ENCODE results near the gene TTPAL.
A peak's percentile ranks its signal among the peaks of the same experiment; 100 is the strongest.

The TTPAL gene

GRCh38 chr20:44435630-44436335 is 39.9 kb upstream of the TTPAL start:
- H3K4me1 ChIP-seq (ENCODE audit: control insufficient read depth, insufficient read depth, low read length): no peaks in the 10 kb centered on the region
- no peaks in the 10 kb centered on the region for H3K36me3 ChIP-seq (ENCODE audit: control insufficient read depth in 2 of 2, insufficient read depth in 1 of 2, low read length in 2 of 2)
- POLR2A ChIA-PET: no interaction called here
- CTCF ChIA-PET: interaction anchor here (0.6 to 0.7 kb wide), 2 partner anchors 52 to 276 kb away, joined by 3 to 4 read pairs; no protein-coding TSS in a partner anchor
- H3K27ac ChIP-seq (ENCODE audit: extremely low read depth, low read depth, low read length): no peak overlapping the region
- no peak overlapping the region for H3K4me3 ChIP-seq (ENCODE audit: low read depth, low read length)
- TF ChIP-seq YY2 (tag by site-specific recombination; IDR thresholded peaks at IDR 0.05) (peak; percentile 41; the same call in 1 of the 2 replicates), ZNF830 (tag by site-specific recombination; IDR thresholded peaks at IDR 0.05; ENCODE audit: low read depth) (no peak), ZFP69B (tag by site-specific recombination; IDR thresholded peaks at IDR 0.05) (no peak), ZBTB17 (tag by site-specific recombination; IDR thresholded peaks at IDR 0.05) (0 out of 2 replicates have a peak, but pooled peaks have one; percentile 50)
- no peaks in the 10 kb centered on the region for H3K9me3 ChIP-seq (ENCODE audit: control insufficient read depth, insufficient read depth, low read depth, low read length)

DNA sequence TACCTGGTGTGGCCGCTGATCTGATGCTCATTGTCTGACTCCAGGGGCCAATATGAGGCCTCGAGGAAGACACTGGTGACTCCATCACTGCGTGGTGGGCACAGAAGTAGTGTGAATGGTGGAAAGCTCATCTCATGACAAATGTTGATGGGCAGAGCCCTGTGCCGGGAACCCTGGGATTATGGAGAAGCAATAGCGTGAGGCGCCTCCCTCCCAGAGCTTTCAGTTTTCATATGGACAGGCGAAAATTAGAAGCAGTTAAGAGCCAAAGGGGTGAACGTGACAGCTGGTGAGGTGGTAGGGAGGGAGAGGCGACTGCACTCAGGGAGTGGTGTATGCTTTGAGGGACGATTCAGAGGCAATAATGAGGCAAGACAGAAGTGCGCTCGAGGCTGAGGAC is 39.3 kb upstream of the TTPAL start:
- ChIA-PET CTCF (interaction anchor here (0.5 to 0.8 kb wide), 2 partner anchors 25 to 50 kb away, joined by 3 read pairs; no protein-coding TSS in a partner anchor), POLR2A (no interaction called here)
- Histone ChIP-seq H3K9me3 (ENCODE audit: control insufficient read depth, insufficient read depth, low read depth, low read length) (no peaks in the 10 kb centered on the region), H3K4me3 (ENCODE audit: low read depth, low read length) (no peak overlapping the region), H3K27ac (ENCODE audit: extremely low read depth, low read depth, low read length) (no peak overlapping the region), H3K4me1 (ENCODE audit: control insufficient read depth, insufficient read depth, low read length) (no peaks in the 10 kb centered on the region), H3K36me3 (ENCODE audit: control insufficient read depth in 2 of 2, insufficient read depth in 1 of 2, low read length in 2 of 2) (no peaks in the 10 kb centered on the region)
- TF ChIP-seq ZNF704 (tag by site-specific recombination; IDR thresholded peaks at IDR 0.05): no peak
- no peak for TF ChIP-seq ZBTB7A (tag by site-specific recombination; IDR thresholded peaks at IDR 0.05; ENCODE audit: low read depth)
- no peak for TF ChIP-seq ZNF394 (tag by site-specific recombination; IDR thresholded peaks at IDR 0.05; ENCODE audit: borderline replicate concordance)
- TF ChIP-seq ZNF16 (tag by site-specific recombination; IDR thresholded peaks at IDR 0.05; ENCODE audit: low read depth): no peak
- TF ChIP-seq ZNF341 (tag by site-specific recombination; IDR thresholded peaks at IDR 0.05; ENCODE audit: low read depth): no peak
- TF ChIP-seq MZF1 (tag by site-specific recombination; IDR thresholded peaks at IDR 0.05; ENCODE audit: borderline replicate concordance): no peak
- no peak for TF ChIP-seq MYNN (tag by site-specific recombination; IDR thresholded peaks at IDR 0.05; ENCODE audit: borderline replicate concordance)

GRCh38 chr20:44437497-44437896 is 38.2 kb upstream of the TTPAL start:
- no peak overlapping the region for H3K27ac ChIP-seq (ENCODE audit: extremely low read depth, low read depth, low read length)
- TF ChIP-seq ZBTB17 (tag by site-specific recombination; IDR thresholded peaks at IDR 0.05) (no peak), MZF1 (tag by site-specific recombination; IDR thresholded peaks at IDR 0.05; ENCODE audit: borderline replicate concordance) (no peak), GLIS2 (tag by site-specific recombination; IDR thresholded peaks at IDR 0.05) (no peak), GLIS1 (tag by site-specific recombination; IDR thresholded peaks at IDR 0.05) (no peak), ZNF426 (tag by site-specific recombination; IDR thresholded peaks at IDR 0.05) (no peak), ZBTB20 (tag by site-specific recombination; IDR thresholded peaks at IDR 0.05) (no peak)
- POLR2A ChIA-PET: no interaction called here
- H3K9me3 ChIP-seq (ENCODE audit: control insufficient read depth, insufficient read depth, low read depth, low read length): no peaks in the 10 kb centered on the region
- CTCF ChIA-PET: interaction anchor here (0.6 kb wide), 1 partner anchor 12 kb away, joined by 3 read pairs; no protein-coding TSS in a partner anchor
- H3K4me1 ChIP-seq (ENCODE audit: control insufficient read depth, insufficient read depth, low read length): no peaks in the 10 kb centered on the region
- no peaks in the 10 kb centered on the region for H3K36me3 ChIP-seq (ENCODE audit: control insufficient read depth in 2 of 2, insufficient read depth in 1 of 2, low read length in 2 of 2)
- no peak overlapping the region for H3K4me3 ChIP-seq (ENCODE audit: low read depth, low read length)

DNA sequence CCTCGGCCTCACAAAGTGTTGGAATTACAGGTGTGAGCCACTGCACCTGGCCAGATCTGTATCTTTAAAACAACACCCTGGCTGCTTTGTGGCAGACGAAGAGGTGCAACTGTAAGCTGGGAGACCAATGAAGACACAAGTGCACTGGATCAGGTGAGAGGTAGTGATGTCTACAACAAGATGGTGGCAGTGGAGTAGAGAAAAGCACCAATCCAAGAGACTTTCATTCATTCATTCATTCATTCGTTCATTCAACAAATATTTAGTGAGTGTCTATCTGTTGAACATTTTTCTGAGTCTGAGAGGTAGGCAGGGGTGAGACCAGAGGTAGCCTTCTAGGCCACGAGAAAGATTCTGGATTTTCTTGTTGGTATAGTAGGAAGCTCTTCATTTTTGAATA is 36.9 kb upstream of the TTPAL start:
- no peaks in the 10 kb centered on the region for H3K36me3 ChIP-seq (ENCODE audit: control insufficient read depth in 2 of 2, insufficient read depth in 1 of 2, low read length in 2 of 2)
- H3K4me3 ChIP-seq (ENCODE audit: low read depth, low read length): no peak overlapping the region
- no peak overlapping the region for H3K27ac ChIP-seq (ENCODE audit: extremely low read depth, low read depth, low read length)
- H3K4me1 ChIP-seq (ENCODE audit: control insufficient read depth, insufficient read depth, low read length): no peaks in the 10 kb centered on the region
- ChIA-PET CTCF (interaction anchor here (1.0 to 1.3 kb wide), 2 partner anchors 11 to 33 kb away, joined by 4 read pairs; no protein-coding TSS in a partner anchor), POLR2A (no interaction called here)
- no peaks in the 10 kb centered on the region for H3K9me3 ChIP-seq (ENCODE audit: control insufficient read depth, insufficient read depth, low read depth, low read length)
- TF ChIP-seq ZNF514 (tag by site-specific recombination; IDR thresholded peaks at IDR 0.05): no peak
- no peak for TF ChIP-seq ZNF513 (tag by site-specific recombination; IDR thresholded peaks at IDR 0.05)
- TF ChIP-seq ZFHX2 (tag by site-specific recombination; conservative IDR thresholded peaks at IDR 0.05): no peak
- no peak for TF ChIP-seq ZNF621 (tag by site-specific recombination; IDR thresholded peaks at IDR 0.05)
- no peak for TF ChIP-seq ZNF366 (tag by site-specific recombination; conservative IDR thresholded peaks at IDR 0.05)
- no peak for TF ChIP-seq HOXC10 (CRISPR knock-in tag; IDR thresholded peaks at IDR 0.05)
- TF ChIP-seq, protein P1, sequence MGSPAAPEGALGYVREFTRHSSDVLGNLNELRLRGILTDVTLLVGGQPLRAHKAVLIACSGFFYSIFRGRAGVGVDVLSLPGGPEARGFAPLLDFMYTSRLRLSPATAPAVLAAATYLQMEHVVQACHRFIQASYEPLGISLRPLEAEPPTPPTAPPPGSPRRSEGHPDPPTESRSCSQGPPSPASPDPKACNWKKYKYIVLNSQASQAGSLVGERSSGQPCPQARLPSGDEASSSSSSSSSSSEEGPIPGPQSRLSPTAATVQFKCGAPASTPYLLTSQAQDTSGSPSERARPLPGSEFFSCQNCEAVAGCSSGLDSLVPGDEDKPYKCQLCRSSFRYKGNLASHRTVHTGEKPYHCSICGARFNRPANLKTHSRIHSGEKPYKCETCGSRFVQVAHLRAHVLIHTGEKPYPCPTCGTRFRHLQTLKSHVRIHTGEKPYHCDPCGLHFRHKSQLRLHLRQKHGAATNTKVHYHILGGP (tag by site-specific recombination; IDR thresholded peaks at IDR 0.05): no peak
- no peak for TF ChIP-seq GLIS2 (tag by site-specific recombination; IDR thresholded peaks at IDR 0.05)
- no peak for TF ChIP-seq ZNF660 (tag by site-specific recombination; IDR thresholded peaks at IDR 0.05)
- TF ChIP-seq ZNF423 (tag by site-specific recombination; IDR thresholded peaks at IDR 0.05): no peak
- TF ChIP-seq ZNF624 (tag by site-specific recombination; IDR thresholded peaks at IDR 0.05): no peak
